GM21367 (cell line): ENCODE results near the gene FEZF2.

Experiments used
- ATAC-seq: cut with Tn5 transposase; IDR thresholded peaks from one replicate; pipeline ENCODE4 v1.9.1; 2021; ENCODE audit not compliant: unreplicated experiment

FEZF2 gene

DNA sequence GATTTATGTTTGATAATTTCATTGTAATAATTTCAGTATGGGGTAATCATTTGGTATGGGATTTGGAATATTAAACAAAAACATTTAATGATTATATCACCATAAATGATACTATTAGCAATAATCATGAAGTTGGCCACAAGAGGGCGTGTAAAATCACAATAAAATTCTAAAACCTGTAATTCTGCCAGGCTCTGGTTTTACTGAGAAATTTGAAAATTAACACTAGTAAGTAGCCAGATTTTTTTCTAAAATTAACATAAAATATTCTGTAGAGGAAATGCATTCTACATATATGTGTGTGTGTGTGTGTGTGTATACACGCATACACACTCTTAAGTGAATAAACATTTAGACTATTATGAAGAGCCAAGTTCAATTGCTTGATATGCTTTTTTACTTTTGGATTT lies 40.5 kb downstream of the FEZF2 start:
- no peak for ATAC-seq

DNA sequence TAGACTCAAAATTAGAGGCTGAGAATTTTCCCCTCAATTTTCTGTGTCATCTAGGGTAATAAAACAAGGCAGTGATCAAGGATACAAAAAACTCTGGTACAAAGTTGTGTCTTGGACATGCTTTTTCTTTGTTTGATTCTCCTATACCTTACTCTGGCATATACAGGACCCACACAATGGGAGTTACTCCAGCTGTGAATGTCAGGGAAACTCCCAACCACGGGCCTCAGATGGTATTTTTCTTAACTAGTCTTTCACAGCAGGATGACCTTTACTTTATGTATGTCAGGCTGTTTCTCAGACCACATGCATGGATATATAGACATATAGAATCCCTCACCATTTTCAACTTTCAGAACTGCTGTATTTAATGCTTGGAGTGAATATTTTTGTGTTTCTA lies 41.3 kb downstream of the FEZF2 start:
- no peak for ATAC-seq

DNA sequence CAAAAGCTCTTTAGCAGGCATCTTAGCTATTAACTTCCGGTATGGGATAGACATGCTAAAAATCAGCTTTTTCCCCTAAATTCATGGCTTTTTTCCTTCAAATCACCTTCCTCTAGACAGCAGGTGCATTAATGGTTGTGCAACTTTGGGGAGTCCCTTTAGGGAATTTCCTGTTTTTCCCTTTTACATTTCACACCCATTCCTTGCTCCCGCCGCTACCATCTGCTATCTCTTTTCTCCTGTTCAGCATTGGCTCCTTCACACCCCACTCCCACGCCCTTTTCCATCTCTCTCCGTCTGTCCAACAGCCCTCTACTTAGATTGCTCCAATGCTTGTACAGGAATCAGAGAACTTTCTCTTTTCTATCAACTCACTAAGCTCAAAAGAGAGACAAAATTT lies 43.4 kb downstream of the FEZF2 start:
- no peak for ATAC-seq

GRCh38 chr3:62325896-62326295 lies 47.5 kb downstream of the FEZF2 start:
- no peak for ATAC-seq

DNA sequence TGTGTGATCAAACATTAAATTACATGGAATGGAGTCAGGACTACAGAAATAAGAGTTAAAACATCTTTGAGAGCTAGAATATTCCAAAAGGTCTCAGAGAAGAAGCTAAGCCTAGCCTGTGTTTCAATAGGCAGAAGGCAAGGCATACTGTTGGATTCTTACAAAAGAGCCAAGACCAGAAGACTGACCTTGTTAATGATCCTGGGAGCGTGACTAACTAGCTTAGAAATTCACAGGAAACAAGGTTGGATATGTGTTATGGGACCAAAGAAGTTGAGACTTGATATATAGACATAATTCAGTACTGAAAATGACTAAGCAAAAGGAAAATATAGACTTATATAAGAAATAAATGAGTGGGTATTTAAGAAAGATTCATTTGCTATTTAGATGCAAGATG lies 50.1 kb downstream of the FEZF2 start:
- no peak for ATAC-seq
